Stromal cell of bone marrow (primary cell): ENCODE results near the gene CTBP1.
A peak's percentile ranks its signal among the peaks of the same experiment; 100 is the strongest.

Experiments used
- DNase-seq: peaks from one replicate; pipeline ENCODE4 v3.0.0-alpha.2; 2012; ENCODE audit warnings: low read depth

Gene CTBP1

DNA sequence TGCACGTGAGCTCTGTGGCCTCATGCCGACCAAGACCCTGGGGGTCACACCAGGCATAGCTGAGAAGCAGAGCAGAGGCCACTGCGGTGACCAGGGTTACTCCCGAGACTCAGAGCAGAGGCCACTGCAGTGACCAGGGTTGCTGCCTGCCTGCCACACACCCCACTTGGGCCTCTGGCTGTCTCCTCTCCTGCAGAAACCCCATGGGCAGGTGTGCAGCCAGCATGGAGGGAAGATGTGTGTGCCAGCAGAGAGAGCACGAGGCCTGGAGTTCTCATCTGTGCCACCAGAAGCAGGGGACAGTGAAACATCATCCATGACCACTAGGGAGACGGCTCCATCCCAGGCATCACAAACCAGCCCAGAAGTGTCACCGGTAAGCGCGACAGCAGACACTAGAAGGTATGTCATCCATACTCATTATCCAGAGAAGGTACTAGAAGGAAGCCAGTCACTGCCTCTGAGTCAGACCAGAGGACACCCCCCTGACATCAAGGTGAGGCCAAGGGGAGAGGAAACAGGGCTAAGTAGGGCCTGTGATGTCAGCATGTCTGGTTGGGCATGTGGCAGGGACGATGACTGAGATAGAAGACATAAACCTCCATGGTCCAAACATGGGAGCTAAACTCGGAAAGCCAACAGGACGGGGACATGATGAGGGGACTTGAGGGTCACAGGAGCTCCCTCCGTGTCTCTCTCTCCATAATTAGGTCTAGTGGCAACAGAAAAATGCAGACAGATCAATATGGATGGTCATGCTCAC, 52.3 kb downstream of the CTBP1 start:
- DNase-seq: no peak

DNA sequence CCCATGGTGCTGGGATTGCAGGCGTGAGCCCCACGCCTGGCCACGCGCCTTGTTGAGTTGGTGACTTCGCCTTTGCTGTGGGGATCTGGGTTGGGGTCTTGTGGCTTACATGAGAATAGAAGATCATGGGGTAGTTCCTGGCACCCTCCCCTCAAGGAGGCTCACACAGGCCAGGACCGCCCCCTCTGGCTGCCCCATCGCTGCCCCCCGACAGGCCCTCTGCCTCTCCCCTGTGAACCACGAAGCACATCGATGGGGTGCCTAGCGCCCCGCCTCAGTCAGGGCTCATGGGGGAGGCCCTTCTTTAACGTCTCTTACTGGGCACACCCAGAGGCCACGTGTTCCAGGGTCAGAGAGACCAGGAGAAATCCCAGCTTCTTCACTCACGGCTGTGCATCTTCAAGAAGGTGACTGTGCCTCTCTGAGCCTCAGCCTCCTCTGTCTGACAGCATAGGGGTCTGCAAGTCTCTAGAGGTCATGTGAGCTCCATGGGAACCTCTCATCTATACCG, 53.0 kb downstream of the CTBP1 start:
- no peak for DNase-seq

DNA sequence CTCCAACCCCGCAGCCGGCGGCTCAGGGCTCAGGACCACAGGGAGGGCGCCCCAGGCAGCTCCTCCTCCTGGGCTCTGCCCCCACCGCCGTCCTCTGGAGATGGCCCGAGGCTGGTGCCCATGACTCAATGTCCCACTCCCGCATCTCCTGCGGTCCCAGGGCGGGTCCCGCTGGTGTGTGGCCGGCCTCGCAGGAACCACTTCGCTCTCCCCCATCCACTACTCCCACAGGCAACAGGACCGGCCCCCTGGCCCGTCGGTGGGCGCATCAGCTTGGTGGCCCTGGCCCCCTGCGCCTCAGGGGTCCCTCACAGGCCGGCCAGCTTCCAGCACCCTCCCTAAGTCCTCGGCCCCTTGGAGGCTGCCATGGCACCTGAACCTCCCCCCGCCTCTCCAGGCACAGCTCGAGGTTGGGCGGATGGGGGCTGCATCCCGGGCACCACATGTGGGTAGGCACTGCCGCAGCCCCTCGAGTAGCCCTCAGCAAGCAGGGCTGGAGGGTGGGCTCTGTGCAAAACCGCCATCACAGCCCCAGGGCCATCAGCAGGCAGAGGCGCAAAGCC, 53.7 kb downstream of the CTBP1 start:
- DNase-seq: no peak

DNA sequence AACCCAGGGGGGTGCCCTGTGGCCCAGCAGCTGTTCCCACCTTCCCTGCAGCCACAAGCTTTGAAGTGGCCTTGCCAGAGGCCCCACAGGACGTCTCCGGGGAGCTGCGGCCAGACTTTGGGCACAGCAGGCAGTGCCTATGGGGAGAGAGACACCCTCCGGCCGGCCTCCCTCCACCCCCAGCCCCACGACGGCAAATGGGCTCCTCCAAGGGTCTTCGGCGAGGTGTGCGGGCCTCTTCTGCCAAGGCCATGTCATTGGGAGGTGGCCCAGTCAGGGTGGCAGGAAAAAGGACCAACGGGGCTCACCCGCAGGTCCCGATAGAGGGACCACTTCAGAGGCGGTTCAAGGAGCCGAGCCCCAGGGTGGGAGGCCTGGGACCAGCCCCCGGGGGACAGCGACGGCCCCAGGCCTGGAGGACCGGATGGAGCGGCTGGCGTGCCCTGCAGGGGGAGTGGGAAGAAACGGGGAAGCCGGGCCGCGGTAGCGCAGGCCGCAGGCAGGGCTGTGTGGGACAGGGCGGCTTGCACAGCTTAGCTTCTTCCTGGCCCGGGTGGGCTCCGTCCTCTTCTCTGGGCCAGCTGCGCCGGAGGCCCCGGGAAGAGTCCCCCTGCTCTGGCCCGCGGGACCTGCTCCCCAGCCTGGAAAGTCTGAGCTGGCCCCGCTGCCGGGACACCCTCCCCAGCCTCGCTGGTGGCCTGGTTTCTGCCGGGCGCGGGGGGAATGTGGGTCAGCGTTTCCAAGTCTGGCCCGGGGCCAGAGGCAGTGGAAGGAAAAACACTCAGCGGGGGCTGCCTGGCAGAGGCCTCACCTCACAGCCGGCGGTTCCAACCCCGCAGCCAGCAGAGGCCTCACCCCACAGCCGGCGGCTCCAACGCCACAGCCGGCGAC, 54.7 kb downstream of the CTBP1 start:
- no peak for DNase-seq

DNA sequence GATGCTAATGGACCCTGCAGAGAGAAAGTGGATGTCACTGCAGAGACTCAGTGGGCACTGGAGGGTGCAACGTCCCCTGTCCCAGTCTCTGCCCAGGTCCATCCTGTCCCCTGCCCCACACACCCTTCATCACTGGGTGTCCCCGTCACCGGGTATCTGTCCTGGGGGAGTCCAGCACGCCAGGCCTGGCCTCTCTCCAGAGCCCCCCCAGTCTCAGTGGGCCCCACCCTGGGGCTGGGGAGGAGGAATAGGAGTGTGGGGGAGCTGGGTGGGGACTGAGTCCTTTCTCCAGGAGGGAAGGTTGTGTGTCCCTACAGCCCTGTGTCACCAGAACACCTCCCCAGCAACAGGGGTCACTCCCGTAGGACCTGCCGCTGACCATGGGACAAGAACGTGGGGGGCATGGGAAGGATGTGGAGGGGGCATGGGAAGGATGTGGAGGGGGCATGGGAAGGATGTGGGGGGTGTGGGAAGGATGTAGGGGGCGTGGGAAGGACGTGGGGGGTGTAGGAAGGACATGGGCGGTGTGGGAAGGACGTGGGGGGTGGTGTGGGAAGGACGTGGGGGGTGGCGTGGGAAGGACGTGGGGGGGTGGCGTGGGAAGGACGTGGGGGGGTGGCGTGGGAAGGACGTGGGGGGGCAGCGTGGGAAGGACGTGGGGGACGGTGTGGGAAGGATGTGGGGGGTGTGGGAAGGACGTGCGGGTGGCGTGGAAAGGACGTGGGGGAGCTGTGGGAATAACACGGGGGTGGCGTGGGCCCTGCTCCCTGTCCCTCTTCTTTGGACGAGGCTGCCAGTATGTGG, 55.5 kb downstream of the CTBP1 start:
- no peak for DNase-seq

DNA sequence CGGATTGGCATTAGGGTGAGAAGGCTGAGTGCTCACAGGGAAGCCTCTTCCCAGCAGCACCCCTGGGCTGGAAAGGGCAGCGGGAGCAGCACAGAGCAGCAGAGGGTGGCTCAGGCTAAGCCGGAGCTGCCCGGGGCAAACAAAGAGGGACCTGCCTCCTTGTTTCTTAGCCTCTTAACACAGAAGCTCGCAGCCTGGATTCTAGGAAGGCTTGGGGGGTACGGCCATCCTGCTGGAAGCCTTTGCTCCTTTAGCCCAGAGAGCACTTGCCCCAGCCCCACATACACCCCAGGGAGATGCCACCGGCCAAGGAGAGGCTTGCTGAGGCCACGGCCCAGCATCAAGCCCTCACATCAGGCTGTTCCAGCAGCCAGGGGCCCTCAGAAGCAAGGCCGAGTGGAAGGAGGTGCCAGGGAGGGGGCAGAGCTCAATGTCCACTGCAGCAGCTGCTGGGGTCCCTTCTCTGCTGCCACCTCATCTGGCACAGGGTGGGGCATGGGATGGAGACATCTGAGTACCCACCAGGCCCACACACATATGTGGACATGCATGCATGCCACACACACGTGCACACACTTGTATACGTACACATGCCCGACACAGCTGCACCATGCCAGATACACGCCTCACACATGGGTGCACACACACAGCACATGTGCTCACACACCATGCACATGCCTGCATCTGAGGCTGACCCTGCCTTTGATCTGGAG, 56.3 kb downstream of the CTBP1 start:
- no peak for DNase-seq

DNA sequence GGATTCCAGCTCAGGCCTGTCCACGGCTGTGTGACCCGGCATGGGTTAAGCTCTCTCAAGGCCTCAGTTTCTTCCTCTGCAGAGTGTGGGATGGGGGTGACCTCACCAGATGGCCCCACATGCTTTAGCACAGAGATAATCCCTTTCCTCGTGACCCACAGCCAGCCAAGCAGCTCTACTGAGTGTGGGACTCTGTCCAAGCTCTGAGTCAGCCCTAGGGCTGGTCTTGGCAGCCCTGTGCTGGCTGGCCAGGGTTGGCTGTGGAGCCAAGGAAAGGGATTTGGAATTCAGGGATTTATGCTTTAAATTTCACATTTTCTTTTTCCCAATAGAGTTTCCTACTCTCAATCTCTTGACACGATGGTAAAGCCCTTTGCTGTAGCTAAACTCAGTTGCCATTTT, 56.8 kb downstream of the CTBP1 start:
- DNase-seq: peak; percentile 97

DNA sequence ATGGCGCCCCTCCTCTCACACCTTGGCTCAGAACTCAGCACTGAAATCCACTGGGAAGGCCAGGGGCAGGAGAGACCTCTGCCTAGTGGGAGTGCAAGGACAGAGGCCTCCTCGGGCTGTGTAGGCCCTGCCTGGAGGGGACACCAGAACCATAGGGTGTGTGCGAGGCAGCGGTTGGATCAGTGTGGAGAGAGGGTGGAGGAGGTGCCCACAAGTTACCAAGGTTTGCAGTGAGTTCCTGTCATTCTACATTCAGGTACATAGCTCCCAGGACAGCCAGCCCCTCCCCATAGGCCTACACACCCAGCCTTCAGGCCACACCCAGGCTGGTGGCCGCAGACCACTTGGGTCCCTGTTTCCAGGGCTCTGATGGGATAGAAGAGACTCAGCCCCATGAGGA, 57.3 kb downstream of the CTBP1 start:
- DNase-seq: no peak

DNA sequence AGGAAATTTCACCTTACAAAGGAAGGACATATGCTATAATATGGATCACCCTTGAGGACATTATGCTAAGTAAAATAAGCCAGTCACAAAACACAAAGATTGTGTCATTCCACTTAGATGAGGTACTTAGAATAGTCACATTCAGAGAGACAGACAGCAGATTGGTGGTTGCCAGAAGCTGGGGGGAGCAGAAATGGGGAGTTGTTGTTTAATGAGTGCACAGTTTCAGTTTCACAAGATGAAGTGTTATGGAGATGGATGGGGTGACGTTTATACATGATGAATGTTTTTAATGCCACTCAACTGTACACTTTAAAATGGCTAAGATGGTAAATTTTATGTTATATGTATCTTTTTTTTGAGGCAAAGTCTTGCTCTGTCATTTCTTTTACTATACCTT, 61.7 kb downstream of the CTBP1 start:
- no peak for DNase-seq

DNA sequence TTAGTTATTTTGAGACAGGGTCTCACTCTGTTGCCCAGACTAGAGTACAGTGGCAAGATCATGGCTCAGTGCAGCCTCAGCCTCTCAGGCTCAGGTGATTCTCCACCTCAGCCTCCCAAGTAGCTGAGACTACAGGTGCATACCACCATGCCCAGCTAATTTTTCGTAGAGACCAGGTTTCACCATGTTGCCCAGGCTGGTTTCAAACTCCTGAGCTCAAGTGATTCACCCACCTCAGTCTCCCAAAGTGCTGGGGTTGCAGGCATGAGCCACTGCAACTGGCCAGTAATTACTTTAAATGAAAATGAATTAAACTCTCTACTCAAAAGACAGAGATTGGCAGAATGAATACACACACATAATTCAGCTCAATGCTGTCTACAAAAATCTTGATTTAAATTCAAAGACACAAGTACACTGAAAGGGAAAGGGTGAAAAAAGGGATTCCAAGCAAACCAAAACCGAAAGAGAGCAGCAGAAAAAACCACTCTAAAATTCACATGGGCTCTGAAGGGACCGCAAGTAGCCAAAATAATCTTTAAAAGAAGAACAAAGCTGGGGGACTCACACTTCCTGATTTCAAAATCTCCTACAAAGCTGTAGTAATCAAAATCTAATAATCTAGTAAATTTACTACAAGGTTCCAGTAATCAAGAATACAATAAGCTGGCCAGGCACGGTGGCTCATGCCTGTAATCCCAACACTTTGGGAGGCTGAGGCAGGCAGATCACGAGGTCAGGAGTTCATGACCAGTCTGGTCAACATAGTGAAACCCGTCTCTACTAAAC, 64.8 kb downstream of the CTBP1 start:
- DNase-seq: no peak

DNA sequence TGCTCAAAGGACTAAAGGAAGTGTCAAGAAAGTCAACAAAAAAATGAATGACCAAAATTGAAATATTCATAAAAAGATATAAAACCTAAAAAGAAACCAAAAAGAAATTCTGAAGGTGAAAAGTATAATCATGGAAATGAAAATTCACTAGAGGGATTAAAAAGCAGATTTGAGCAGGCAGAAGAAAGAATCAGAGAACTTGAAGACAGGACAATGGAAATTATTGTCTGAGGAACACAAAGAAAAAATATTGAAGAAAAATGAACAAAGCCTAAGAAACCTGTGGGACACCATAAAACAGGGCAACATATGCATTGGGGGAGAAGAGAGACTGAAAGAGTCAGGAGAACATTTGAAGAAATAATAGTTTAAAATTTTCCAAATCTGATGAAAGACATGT, 66.6 kb downstream of the CTBP1 start:
- DNase-seq: no peak

DNA sequence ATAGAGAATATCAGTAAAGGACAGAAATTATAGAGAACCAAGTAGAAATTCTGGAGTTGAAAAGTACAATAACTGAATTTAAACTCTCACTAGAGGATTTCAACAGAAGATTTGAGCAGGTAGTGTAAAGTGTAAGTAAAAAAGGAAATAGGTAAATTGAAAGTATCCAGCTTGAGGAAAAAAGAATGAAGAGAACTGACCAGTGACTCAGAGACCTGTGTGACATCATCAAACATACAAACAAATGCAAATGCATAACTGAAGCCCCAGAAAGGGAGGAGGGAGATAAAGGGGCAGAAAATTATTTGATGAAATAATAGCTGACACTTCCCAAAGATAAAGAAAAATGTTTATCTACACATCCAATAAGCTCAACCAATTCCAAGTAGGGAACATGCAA, 68.3 kb downstream of the CTBP1 start:
- no peak for DNase-seq

DNA sequence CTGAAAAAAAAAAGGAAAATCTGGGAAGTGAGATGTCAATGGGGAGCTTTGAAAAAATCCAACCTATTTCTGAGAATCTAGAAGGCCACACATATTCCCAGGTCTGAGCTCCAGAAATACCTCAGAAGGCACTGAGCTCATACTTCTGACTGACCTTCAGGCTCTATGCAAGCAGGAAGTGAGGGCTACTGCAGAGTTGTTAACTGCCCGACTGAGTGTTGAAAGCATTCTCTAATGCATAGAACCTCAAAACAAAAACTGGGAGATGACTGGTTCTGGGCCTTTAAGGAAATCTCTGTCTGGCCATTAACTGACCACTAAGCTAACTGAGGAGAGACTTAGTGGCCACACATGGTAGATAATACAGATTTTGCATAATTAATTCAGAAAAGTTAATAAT, 69.0 kb downstream of the CTBP1 start:
- DNase-seq: no peak

DNA sequence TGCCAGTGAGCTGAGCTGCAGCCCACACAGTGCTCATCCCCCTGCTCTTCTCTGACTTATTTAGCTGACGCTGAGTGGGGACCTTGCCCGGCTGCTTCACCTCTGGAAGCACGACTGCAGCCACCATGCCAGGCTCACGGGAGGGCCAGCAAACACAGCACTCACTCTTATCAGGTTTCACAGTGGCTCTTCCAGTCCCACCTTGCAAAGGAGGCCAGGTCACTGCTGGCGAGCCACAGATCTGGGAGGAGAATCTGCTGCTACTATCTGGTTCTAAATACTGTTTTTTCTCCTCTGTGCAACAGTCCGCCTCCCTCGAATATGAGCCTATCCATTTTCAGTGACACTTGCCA, 69.9 kb downstream of the CTBP1 start:
- no peak for DNase-seq

DNA sequence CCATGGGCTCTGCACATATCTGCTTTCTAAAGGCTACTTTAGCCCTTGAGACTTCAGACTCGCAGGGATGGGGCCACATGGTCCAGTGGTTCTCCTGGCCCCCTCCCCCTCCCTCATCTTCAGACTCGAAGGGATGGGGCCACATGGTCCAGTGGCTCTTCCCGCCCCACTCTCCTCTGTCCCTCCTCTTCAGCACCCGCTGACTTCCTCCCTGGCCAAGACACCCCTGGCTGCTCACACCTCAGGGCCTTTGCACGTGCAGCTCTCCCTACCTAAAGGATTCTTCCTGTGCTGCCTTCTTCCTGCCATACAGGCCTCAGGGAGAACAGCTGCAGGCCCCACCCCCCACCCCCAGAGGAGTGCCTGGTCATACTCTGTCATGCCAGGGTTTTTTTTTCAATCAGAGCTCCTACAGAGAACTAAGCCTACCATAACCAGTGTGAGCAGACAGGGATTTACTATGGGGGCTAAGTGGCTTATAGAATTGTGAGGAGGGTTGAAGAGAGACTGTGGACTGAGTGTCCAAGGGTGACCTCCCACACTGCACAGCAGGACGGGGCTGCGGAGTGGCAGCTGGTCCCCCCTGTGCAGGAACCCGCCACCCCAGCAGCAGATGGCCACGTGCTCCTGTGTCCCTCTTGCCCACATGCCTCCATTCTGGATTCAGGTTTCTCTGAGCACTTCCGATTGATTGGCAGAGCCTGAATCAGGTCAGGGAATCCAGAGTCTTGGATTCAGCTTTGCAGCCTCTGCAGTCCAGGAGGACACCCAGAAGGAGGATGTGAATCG, 70.4 kb downstream of the CTBP1 start:
- DNase-seq: no peak

DNA sequence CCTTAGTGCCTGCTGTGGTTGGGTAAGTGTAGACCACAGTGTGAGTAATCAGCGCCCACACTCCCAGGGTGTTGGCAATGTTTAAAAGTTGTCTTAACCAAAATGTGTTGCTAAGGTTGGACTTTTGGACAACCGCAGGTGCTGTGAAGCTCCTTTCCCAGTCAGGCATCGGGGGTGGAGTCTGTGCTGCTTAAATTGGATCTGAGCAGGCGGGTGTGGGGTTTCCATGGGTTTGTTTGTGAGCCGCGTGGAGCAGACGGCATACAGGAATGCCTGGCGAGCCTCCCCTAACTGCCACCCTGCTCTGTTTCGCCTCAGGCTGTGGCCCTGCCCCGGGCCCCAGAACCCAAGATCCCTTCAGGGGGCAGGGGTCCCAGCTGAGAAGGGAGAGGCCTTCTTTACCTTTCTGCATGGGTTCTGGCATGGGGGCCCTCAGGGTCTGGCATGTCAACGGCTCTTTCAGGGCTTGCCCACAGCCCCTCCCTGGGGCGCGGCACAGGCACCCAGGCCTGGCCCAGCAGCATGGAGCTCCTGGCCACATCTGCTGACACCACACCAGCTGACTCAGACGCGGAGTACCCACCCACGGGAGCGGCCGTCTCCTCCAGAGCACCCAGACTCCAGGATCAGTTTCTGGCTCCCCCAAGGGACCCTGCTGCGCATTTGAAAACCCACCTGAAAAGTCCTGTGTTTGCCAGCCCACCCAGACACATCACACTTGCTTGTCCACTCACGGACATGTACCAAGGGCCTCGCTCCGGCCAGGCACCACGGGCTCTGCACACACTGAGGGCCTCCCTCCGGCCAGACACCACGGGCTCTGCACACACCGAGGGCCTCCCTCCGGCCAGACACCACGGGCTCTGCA, 71.4 kb downstream of the CTBP1 start:
- no peak for DNase-seq

DNA sequence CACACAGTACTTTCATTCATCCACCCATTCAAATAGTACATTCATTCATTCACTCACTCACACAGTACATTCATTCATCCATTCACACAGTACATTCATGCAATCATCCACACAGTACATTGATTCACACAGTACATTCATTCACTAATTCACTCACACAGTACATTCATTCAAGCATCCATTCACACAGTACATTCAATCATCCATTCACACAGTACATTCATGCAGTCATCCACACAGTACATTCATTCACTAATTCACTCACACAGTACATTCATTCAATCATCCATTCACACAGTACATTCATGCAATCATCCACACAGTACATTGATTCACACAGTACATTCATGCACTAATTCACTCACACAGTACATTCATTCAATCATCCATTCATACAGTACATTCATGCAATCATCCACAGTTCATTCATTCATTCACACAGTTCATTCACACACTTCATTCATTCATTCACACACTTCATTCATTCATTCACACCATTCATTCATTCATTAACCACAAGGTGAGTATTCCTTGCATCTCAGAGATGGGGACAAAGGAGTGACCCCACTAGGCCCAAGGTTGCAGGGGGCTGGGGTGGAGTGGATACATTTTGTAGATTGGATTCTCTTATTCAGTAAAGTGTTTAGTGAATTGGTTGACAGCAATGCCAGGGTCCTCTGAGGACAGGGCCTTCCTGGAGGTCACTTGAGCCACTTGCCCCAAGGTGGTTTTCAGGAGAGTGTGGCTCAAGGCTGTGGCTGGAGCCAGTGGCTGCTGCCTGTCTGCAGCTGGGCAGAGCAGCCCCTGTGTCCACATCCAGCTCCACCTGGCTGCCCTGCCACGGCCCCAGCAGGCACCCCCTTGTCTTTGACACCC, 72.3 kb downstream of the CTBP1 start:
- DNase-seq: no peak
